ENCODE results near the gene ZNF746. TPM values are rescaled to one million over a fixed set of nuclear protein-coding genes. Genes with fewer than 3 reads are reported as not detected.

ZNF746 gene
- total RNA-seq, 1 experiment from 2014 or later: 17.1 TPM

GRCh38 chr7:149443523-149443922, 54.1 kb downstream of the ZNF746 start (continued):
- no peak for TF ChIP-seq AFF4 (CRISPR knock-in tag; IDR thresholded peaks at IDR 0.05; ENCODE audit: borderline replicate concordance)

GRCh38 chr7:149442924-149443323, 54.7 kb downstream of the ZNF746 start:
- Mint-ChIP-seq H3K4me3 (no peak overlapping the region), H3K27ac (no peak overlapping the region), H3K4me1 (no peaks in the 10 kb centered on the region), H3K9me3 (no peaks in the 10 kb centered on the region), H3K27me3 (ENCODE audit: low read depth) (no peaks in the 10 kb centered on the region), H3K36me3 (no peaks in the 10 kb centered on the region)
- ChIA-PET POLR2A (no interaction called here), CTCF (interaction anchor here (0.6 kb wide), 1 partner anchor 17 kb away, joined by 3 read pairs; no protein-coding TSS in a partner anchor)
- no peak for ATAC-seq
- no peak for DNase-seq (ENCODE audit: low spot score)
- TF ChIP-seq ATF6 (CRISPR knock-in tag; IDR thresholded peaks at IDR 0.05) (no peak), ZNF425 (CRISPR knock-in tag; conservative IDR thresholded peaks at IDR 0.05) (no peak), USF2 (CRISPR knock-in tag; IDR thresholded peaks at IDR 0.05) (no peak), CBFB (CRISPR knock-in tag; IDR thresholded peaks at IDR 0.05; ENCODE audit: low read depth) (no peak), ZNF416 (CRISPR knock-in tag; IDR thresholded peaks at IDR 0.05) (no peak), USF1 (CRISPR knock-in tag; IDR thresholded peaks at IDR 0.05) (no peak), FOXJ3 (CRISPR knock-in tag; IDR thresholded peaks at IDR 0.05; ENCODE audit: borderline replicate concordance) (no peak), CREB1 (CRISPR knock-in tag; IDR thresholded peaks at IDR 0.05) (no peak), ZNF263 (CRISPR knock-in tag; IDR thresholded peaks at IDR 0.05; ENCODE audit: low read depth) (no peak), AR (CRISPR knock-in tag; IDR thresholded peaks at IDR 0.05) (no peak), FOXK1 (CRISPR knock-in tag; IDR thresholded peaks at IDR 0.05) (no peak), TEAD1 (CRISPR knock-in tag; IDR thresholded peaks at IDR 0.05) (no peak), CTCF (IDR thresholded peaks at IDR 0.05) (no peak), NR2C2 (CRISPR knock-in tag; IDR thresholded peaks at IDR 0.05) (no peak), ZNF512 (CRISPR knock-in tag; IDR thresholded peaks at IDR 0.05; ENCODE audit: borderline replicate concordance) (no peak)
